A172 (cell line): ENCODE results near the gene BATF3. TPM values are rescaled to one million over a fixed set of nuclear protein-coding genes. Genes with fewer than 3 reads are reported as not detected.

Experiments used
- DNase-seq: peaks from one replicate; pipeline ENCODE4 v3.0.0-alpha.2; 2015; ENCODE audit warnings: low spot score
- total RNA-seq: library from RNA; depleted of rRNA; stranded (reverse); fragments of >200 nt; shearing (Covaris generic); gene quantifications from 2 replicates; pipeline ENCODE4 v1.2.3, GENCODE V29; 2014

Gene BATF3
- total RNA-seq, 1 experiment from 2014 or later: 1.6 TPM

DNA sequence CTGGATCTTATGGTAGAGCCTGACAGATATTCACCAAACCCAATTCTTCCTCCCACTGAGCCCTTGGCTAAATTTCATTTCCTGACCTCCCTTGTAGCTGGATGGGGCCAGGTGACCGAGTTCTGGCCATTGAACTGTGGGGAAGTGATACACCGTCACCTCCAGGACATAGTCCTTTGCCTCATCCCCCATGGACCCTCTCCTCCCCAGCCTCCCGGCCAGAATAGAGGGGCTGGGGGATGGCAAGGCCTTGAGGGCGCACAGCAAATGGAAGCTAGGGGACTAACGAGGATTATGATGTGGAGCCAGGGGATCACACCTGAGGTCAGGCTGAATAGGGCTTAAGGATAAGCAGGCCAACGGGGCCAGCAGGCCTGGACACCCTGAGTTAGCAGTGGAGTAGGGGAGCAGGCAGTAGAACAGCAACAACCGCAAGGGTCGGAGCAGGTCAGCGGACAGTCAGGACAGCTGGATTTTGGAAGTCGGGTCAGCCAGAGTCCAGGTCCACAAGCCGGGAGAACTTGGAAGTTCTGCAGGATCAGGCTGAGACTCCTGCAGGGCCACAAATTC, 15.0 kb downstream of the BATF3 start:
- DNase-seq: no peak

DNA sequence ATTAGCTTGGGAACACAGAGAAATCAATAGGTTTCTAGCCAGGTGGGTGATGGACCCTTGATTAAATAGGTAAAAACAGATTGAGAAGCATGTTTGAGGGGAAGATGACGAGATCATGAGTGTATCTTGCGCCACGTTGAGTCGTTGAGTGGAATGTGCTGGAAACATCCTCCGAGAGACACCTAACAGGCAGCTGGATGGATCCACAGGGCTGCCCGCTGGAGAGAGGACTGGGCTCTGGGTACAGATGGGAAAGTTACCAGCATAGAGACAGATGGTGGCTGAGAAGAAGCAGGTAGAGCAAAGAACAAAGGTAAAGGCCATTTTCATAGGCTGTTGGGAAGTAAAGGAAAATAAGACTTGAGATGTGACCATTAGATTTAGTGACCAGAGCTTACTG, 15.6 kb downstream of the BATF3 start:
- no peak for DNase-seq

GRCh38 chr1:212683357-212683722, 16.3 kb downstream of the BATF3 start:
- DNase-seq: no peak

GRCh38 chr1:212680680-212681389, 18.8 kb downstream of the BATF3 start:
- DNase-seq: no peak

GRCh38 chr1:212678456-212679410, 20.9 kb downstream of the BATF3 start:
- DNase-seq: no peak

- DNase-seq: no peak
Measured at GRCh38 chr1:212677573-212677972, 22.1 kb downstream of the BATF3 start.

DNA sequence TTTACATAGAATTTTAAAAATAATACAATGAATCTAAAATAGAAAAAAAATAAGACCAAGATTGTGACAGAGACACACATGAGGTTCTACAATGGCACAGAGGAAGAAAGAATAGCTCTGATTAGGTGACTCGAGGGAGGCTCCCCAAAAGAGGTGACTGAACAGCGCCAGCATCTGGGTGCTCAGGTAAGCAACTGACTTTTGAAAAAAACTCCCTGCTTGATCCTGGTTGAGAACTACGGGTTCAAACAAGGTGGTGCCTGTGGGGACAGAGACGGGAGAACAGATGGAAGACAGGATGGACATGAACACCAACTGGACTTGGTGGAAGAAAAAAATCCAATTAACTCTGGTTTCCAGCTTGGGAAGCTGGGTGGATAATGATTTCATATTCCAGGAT, 22.5 kb downstream of the BATF3 start:
- no peak for DNase-seq

DNA sequence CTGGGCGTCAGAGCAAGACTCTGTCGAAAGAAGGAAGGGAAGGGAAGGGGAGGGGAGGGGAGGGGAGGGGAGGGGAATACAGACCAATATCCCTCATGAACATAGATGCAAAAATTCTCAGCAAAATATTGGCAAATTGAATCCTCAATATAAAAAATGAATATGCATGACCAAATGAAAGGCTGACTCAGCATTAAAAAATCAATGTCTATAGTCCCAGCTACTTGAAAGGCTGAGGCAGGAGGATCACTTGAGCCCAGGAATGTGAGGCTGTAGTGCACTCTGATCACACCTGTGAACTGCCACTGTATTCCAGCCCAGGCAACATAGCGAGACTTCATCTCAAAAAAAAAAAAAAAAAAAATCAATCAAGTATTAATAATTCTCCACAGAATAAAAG, 24.0 kb downstream of the BATF3 start:
- DNase-seq: no peak

DNA sequence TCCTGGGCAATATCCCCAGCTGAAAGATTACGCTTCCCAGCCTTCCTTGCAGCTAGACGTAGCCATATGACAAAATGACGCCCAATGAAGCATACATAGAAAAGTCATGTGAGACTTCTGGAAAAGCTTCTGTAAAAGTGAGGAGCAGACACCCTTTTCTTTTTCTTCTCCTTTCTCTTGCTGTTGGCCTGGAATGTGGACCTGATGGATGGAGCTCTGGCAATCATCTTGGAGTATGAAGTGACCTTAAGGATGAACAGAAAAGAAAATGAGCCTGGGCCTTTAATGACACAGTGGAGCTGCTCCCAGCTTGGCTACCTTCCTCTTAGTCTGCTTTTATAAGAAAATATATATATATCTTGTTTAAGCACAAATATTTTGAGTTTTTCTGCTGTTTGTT, 24.8 kb downstream of the BATF3 start:
- no peak for DNase-seq

- DNase-seq: peak; percentile 96
Measured at GRCh38 chr1:212671342-212672031, 28.2 kb downstream of the BATF3 start.

GRCh38 chr1:212670882-212671281, 28.8 kb downstream of the BATF3 start:
- no peak for DNase-seq

DNA sequence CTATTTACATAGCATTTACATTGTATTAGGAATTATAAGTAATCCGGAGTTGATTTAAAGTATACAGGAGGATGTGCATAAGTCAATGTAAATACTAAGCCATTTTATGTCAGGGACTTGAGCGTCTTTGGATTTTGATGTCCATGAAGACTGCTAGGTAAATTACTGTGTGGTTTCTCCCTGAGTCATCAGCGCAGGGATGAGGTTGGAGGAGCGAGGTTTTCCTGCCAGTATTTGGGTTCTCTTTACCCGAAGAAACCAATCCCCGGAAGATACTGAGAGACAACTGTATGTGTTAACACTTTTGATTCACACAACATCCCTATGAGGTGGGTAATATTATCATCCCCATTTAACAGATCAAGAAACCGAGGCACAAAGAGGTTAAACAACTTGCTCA, 29.3 kb downstream of the BATF3 start:
- peak; percentile 78 for DNase-seq

GRCh38 chr1:212669600-212669999, 30.0 kb downstream of the BATF3 start:
- DNase-seq: no peak

GRCh38 chr1:212669102-212669501, 30.5 kb downstream of the BATF3 start:
- DNase-seq: no peak

DNA sequence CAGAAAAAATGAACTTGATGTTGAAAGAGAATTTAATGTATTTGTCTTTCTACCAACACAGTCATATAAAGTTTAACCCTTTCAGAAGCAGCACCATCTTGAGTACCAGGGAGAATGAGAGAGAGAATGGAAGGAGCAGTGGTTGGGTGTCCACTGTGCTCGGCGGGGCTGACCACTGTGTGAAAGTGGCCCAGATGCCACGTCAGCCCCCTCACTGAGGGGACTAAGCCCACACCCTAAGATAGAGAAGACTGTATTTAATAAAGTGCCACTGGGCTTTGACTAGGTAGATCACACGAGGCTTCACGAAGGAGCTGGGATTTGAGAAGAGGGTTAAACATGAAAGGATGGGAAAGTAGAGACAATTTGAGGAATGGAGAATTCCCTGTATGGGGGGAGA, 31.2 kb downstream of the BATF3 start:
- no peak for DNase-seq

GRCh38 chr1:212667223-212668139, 32.2 kb downstream of the BATF3 start:
- peak; percentile 89 for DNase-seq

DNA sequence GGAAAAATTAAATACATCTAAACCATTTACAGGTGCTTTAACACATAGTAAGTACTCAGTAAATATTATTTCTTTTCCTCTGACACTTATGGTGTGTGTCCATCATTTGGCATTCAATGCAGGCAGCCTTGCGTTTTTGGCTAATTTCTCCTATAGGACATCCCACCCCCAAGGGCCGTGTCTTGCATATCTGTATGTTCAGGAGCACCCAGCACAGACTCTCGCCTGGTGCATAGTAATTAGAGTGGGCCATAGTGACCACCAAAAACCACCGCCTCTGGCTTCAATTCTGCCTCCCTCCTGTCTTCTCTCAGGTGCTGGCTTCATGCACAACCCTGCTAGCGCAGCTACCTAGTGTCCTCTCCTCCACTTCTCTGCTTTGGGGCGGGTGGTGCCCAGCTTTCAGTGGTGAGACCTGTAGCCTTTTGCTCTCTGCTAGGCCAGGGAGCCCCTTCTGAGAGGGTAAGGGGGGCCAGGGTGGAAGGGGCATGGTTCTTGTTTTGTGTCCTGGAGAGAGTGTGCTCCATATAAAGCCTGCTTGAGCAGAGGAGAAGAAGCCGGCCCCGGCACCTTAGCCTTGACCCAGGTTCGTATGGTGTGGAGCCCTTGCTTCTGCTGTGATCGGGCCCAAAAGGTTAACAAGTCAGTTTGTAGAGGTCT, 33.4 kb downstream of the BATF3 start:
- DNase-seq: no peak

DNA sequence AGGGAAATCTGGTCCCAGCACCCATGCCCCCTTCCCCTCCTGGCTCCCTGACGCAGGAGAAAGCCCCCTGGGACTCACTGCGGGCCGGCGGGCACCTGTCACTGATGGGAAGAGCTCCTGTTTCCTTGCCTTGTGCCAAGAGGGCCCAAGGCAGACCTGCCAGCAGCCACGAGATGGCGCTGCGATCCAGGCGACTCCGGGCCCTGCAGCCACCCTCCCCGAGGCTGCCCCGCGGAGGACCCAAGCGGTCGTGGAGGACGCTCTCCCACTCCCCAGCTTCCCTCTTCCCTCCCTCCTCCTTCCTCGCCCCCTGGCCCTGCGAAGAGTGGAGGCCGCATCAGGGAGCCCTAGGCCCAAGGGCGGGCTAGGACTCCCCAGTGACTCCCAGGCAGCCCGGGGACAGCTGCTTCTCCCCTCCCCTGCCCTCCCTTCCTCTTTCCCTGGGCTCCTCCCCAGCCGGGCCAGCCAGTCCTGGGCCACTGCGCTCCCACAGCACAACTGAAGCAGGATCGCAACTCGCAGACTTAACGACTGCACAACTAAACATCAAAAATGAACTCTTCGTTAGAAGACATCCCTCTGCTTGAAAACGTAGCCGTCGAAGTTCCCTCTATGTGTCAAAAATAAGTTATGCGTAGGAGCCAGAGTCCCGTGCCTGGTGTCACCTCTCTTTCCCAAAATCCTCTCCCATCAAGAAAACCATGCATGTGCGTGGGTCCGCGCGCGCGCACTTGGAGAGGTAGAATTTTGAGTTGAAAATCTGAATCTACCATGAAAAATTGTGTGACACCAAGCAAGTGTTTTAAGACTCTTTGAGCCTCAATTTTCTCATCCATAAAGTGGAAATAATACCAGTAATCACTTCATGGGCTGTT, 34.2 kb downstream of the BATF3 start:
- peak; percentile 79 for DNase-seq

DNA sequence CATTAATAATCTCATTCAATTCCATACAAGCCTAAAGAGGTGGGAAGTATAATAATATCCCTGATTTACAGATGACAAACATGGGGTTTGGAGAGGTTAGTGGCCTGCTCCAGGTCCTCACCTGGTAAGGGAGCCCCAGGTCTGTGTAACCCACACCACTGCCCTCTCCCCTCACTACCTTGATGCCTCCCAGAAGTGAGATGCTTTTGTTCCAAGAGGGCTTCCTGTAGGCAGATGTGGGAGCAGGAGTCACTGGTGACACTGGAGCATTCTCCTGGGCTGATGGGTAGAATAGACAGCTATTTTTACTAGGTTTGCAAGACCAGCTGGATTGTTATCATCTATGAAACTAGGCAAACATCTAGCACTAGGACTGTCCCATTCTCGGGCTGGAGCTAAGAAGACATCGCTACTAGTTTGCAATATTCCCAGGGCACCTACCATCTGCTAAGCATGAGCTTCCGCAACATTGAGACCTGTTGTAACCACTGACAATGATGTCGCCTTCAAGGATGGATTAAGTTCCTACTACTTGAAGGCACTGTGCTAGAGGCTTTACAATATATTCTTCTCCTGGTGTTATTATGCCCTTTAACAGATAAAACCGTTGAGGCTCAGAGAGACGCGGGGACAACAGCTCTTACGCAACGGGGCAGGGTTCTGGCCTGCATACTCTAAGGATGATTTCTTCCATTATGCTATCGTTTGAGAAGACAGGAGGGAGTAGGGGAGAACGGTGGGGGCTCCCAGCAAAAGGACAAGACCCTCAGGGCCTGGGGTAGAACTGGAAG, 35.0 kb downstream of the BATF3 start:
- DNase-seq: no peak
